GM18511 (cell line): ENCODE results near the gene C1QL3.

Source experiments
- ATAC-seq: cut with Tn5 transposase; IDR thresholded peaks from one replicate; pipeline ENCODE4 v1.9.1; 2021; ENCODE audit warnings: mild to moderate bottlenecking, moderate library complexity; ENCODE audit not compliant: unreplicated experiment

Gene C1QL3

DNA sequence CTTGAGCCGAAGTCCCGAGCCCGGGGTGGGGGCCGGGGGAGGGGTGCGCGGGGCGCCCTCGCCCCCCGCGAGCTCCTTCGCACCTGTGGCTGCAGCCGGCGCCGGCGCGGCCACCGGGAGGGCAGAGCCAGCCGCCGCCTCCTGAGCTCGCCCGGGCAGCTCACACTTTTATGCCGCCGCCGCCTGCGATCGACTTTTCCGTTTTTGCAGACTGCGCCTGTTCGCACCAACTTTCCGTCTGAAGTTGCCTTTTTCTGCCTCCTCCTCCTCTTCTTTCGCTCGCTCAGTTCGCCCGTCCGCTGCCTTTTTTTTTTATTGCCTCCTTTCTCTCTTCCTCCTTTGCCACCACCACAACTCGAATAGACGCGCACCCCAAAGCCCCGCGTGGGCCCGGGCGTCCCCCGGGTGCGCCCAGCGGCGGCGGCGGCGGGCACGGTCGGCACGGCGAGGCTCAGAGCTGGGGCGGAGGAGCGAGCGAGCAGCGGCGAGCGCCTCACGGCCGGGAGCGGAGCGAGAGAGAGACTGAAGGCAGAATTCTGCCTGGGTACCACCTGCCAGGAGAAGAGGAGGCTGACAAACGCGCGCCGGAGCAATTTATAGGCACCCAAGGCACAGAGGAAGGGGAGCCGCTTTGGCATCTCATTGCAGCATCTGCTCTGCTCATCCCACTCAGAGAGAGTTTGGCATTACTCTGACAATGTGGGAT lies at the start of gene C1QL3:
TSS of gene C1QL3 (minus strand) at position 569 of the 706 bp plus-strand sequence. CDS start 814 bp downstream, outside the sequence.
- peak; percentile 46 for ATAC-seq

DNA sequence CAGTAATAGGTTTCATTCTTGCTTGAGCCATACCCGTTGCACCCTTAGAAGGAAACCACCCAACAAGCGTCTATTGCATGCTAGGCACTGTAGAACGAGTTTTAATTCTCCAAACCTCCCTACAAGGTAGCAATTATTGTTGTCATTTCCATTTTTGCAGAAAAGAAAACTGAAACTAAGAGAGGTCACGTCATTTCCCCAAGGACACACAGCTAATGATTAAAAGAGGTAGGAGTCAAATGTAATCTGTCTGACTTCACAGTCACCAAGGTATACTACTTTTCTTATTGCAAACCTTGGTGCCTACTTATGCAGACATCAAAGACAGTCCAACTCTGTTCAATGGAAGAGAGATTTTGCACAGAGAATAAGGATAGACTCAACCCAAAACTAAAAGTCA lies 49.1 kb upstream of the C1QL3 start:
- peak; percentile 94 for ATAC-seq

DNA sequence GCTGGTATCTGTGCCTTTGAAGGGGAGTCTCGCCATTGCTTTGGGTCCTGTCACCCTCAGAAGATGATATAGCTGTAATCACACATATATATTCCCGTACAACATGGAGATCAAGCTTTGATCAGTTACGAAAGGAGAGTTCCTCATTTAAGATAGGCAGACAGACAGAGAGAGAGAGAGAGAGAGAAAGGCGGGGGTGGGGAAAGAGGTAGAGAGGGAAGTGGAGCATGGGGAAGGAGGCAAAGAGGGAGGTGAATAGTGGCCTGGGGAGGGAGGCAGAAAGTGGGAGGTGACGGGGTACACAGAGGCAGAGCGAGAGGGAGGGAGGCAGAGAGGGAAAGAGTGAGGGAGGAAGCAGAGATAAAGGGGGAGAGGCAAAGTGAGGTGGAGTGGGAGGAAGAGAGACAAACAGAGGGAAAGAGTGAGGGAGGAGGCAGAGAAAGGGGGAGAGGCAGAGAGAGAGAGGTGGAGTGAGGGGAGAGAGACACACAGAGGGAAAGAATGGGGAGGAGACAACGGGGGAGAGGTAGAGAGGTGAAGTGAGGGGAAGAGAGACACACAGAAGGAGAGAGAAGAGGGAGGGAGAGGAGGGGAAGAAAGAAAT lies 44.6 kb upstream of the C1QL3 start:
- ATAC-seq, result no peak

DNA sequence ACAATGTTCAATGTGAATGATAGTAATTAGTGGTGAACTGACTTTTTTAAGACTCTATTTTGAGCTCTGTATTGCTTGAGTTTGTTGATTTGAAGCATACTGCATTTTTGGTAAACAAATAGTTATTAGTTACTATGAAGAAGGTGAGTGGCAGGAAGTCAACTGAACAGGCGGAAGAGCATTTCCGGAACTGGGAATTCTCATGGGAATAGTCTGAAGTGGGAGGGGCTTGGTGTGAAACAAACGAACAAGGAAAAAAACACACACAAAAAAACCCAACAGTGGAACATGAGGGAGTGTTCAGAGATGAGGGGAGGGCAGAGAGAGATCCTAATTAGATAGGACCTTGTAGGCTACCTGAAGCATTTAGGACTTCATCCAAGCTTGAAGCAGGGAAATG lies 43.9 kb upstream of the C1QL3 start:
- ATAC-seq, result no peak

DNA sequence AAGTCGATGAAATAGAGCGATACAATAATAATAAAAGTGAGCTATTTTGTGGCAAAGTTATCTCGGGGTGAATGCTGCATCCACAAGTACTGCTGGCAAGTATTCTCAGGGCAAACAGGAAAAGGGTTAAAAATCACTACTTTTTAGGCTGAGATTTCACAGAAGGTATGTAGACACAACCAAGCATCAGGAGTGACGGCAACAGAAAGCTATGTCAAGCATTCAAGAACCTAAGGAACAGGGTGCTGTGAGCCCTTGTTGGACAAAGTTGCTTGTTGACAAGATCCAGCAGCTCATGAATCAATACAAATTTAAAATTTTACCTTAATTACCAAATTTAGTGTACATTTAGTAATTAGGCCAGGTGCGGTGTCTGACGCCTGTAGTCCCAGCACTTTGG lies 41.2 kb upstream of the C1QL3 start:
- no peak for ATAC-seq

DNA sequence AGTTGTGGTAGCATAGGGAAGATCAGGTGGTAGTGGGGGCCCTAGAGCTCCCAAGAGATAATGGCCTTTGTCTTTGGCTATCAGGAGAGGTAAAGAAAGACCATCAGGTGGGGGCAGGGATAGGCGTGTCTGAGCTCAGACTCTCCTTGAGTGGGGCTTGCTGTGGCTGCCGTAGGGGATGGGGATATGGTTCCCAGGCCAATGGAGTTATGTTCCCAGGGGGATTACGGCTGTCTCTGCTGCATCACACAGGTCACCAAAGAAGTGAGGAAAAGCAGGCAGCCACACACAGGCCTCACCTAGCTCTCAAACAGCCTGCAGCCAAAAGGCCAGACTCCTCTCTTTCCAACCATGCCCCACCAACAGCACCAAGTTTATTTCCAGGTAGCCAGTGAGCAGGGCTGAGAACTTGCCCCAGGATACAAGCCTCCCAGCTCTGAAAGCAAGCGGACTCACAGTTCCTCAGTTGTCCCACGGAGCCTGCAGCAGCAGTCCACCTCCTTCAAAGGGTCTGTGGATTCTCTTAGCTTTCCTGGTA lies 37.6 kb upstream of the C1QL3 start:
- no peak for ATAC-seq

DNA sequence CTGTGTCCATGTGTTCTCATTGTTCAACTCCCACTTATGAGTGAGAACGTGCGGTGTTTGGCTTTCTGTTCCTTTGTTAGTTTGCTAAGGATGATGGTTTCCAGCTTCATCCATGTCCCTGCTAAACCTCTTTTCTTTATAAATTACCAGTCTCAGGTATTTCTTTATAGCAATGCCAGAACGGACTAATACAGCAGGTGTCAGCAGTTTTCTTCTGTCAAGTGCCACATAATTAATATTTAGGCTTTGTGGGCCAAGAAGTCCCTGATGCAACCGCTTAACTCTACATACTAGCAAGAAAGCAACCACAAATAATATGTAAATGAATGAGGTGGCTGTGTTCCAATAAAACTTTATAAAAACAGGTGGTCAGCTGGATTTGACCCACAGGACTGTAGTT lies 26.3 kb upstream of the C1QL3 start:
- no peak for ATAC-seq

DNA sequence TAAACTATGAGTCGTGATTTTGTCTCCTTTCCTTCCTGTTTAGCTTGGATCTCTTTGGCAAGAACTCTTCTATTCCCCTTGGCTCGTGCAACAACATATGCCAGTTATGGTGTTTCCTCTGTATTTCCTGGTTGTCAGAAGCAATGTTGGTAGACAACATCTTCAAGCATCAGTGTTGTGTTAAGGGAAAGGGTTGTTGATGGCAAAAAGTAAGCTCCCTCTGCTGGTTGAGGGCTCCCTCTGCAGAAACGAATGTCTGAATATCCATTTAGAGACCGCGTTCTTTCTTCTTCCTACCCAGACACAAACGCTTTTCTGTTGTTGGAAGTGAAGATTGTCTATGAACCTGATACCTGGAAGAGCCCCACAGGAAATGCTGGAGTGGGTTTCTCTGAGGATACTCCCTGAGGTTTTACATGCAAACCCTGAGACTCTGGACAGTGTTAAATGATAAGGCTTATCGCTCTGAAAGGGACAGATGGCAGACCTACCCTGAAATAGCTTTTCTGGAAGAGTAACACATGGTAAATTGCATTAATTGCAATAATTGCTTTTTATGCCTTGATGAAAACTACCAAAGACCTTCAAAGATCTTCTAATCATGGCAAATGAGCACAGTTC lies 23.5 kb upstream of the C1QL3 start:
- peak; percentile 81 for ATAC-seq

DNA sequence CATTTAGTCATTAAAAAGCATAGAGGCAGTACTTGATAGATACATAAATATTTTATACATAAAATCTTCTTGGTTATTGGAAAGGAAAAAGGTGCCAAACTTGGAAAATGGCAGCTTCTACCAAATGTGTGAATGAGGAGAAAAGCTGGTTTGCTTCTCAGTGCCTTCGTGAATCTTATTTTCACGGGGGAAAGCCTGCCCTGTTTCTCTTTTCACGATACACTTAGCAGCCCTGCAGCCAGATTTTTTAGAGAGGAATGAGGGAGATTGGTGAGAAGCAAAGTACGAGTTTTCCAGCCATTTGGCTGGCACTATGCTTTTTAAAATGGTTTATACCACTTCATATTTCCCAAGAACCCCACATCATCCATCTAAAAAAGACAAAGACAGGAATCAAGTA lies 22.9 kb upstream of the C1QL3 start:
- ATAC-seq, result no peak

DNA sequence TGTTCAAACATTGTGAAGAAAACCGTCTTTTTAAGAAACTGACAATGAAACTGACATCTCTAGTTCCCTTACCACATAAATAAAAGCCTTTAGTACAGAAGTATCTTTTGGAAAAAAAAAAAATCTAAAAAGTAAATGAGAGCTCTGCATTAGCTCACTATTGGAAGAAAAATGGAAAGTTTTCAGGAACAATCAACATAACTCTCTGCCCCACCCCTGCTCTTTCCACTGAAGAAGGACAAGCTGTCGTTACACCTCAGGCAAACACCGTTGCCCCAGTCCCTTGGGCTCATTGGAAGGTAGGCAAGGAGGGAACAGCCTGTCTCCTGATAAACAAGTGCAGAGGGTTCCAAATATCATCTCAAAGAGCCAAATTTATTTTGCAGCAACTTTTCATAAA lies 22.4 kb upstream of the C1QL3 start:
- ATAC-seq, result no peak

DNA sequence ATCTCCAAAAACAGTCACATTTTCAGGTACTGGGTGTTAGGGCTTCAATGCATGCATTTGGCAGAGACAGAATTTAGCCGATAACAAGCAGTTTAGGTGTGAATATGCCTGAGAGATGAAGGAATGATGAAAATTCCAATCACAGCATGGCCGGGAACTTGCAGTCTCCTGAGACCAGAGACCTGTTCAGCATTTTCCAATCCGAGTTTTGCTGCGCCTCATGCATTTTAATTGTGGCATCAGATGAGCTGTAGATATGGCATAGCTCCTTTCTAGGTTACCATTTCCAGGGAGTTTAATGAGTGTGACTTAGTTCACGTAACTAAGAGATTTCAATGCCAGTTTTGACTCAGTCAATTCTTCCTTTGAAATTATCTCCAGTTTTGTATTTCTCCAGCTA lies 14.5 kb upstream of the C1QL3 start:
- no peak for ATAC-seq

DNA sequence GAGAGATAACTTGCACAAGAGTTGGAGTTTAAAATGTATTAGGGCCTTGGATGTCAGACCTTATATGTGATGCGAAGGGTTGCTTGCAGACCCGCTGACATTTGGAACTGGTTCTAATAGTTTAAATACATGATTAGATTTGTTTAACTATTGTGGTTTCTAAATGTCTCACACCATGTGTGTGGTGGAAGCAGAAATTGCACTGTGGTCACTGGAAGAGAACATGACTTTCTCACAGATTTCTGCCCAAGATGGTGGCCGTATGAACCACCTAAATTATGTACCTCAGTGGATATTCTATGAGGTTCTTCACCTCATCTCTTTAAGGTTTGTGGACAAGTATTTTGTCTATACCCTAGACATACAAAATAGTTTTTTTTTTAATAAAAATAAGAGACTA lies 8.2 kb upstream of the C1QL3 start:
- ATAC-seq, result no peak

DNA sequence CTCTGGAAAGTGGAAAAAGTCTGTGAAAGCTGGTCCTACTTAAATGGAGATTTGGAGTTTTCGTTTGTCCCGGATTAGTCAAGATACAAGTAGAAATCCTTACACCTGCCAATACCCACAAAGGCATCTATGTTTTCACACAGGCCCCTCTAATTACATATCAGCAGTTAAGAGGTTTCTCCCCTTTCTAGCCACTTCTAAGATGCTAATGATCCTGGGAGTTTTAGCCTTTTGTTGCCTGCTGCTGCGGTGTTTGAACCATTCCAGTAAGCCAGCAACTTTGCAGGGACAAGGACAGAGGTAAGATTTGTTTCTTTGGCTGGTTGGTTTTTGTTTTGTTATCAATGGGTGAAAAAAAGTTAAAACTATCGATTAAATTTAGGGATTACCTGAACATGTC lies 5.8 kb upstream of the C1QL3 start:
- ATAC-seq, result no peak

DNA sequence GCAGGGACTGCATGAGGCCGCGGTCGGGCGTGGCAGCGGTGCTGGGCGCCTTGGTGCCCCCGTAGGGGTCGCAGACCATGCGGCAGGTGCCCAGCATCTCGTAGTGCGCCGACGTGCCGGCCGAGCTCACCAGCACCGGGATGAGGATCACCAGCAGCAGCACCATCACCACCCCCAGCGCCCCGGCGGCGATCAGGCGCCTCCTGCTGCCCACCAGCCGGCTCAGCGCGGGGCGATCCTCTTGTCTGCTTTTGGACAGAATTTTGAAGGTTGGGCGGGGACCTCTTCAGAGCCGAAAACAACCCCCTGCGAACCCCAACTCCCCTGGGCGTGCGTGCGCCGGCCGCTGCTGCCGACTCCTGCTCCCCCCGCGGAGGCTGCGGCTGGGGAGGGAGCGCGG lies 779 bp downstream of the C1QL3 start:
- ATAC-seq, result peak; percentile 56

DNA sequence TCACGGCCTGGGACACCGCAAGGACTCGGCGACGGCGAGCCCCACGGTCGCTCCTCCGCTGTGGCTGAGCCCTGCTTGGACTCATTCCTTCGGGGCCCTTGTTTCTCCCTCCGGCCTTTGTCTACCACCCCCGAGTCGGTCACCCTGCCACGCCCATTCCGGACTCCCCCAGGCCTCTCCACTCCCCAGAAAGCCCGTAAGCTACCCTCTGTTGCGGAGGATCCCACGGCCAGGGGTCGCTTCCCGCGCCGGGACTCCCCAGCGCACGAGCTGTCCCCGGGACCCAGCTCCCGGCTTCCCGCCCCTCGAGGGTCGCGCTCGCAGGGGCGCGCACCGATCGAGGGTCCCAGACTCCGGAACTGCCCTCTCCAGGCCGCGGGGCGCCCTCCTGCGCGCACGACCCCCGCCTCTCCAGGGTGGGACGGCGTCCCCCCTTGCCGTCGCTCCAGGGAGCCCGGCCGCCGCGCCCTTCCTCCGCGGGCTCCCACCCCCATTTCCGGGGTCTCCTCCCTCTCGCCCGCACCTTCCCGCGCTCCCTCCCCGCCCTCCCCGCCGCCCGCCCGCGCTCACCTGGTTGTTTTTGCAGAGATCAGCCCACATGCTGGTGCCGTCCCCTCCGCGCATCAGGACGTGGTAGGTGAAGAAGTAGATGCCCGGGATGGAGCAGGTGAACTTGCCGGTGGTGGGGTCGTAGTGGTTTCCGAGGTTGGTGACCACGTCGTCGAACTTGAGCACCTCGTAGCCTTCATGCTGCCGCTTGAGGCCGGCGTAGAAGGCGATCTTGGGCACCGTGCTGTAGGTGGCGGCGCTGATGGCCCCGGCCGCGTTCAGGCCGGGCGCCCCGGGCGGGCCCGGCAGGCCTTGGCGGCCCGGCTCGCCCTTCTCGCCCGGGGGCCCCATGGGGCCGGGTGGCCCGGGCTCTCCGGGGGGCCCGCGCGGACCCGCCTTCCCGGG lies 1.5 kb downstream of the C1QL3 start:
- peak; percentile 37 for ATAC-seq

DNA sequence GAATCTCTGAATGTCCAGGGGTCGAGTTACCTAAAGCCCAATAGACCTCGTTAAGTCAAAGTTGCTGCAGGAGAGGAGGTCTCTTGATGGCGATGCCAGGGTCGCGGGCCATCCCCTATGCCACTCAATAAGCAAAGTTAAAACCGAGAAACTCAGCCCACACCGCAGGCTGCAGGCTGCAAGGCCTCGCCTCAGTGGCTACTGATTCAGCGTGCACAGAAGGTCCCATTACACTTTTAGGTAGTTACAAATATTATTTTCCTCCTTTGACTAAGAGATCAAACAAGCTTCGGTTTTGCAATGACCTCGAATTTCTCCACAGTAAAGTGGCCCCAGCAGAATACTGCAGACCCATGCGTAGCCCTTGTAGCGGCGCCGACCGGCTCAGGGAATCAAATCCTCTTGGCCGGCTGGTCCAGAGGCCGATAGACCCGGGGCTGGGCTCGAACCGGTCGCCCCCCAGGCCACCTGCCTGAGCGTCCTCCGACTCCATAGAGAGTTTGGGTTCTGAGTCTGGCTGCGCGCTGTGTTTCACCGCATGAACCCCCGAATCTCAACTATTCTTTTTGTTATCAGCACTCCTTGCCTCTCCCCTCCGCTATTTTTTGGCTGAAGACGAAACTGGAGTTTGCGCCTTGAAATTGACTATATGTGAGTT lies 2.3 kb downstream of the C1QL3 start:
- ATAC-seq, result no peak

DNA sequence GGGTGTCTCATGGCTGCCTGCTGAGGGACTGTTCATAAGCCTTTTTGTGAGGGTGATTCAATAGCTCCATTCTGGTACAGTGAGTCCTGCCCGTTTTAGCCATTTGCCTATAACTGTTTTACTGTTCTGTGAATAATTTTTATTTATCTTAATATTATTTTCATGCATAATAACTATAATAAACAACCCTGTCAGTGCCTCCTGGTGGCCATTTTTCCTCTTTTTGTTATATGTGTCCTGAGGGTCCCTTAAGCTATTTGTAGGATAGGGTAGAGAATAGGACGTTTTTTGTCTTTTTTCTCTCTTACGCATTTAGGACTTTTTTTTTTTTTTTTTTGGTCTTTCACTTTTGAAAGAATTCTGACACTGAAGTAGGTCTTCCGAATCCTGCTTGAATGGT lies 2.9 kb downstream of the C1QL3 start:
- ATAC-seq, result no peak

DNA sequence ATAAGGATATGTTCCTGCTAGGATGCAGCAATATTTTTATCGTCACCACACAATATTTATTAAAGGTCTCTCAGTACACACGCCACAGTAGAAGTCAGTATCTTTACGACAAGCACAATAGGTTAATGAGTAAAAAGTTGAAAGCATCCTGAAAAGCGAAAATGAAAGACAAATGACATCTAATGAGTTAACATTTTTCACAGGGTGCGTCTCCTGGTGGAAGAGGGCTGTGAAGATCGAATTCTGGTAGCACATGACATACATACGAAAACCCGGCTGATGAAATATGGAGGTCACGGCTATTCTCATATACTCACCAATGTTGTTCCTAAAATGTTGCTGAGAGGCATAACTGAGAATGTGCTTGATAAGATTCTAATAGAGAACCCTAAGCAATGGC lies 10.8 kb downstream of the C1QL3 start:
- no peak for ATAC-seq

DNA sequence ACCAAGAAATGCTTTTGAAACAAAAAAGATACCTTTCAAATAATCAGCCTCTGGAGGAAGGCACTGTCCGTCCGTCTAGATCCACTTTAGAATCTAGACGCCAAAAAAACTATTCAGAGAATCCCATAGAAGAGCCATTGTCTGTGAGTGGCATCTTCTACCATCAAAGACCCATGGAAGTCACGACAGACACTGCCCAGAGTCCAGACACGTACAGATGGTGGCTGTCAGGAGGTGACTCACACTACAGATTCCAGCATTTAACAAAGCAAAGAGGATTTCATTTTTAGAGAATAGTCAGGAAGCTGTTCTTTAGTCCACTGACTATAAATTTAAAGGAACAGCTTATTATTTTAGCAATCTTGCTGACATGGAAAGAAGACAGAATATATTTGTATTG lies 11.7 kb downstream of the C1QL3 start:
- ATAC-seq, result no peak

DNA sequence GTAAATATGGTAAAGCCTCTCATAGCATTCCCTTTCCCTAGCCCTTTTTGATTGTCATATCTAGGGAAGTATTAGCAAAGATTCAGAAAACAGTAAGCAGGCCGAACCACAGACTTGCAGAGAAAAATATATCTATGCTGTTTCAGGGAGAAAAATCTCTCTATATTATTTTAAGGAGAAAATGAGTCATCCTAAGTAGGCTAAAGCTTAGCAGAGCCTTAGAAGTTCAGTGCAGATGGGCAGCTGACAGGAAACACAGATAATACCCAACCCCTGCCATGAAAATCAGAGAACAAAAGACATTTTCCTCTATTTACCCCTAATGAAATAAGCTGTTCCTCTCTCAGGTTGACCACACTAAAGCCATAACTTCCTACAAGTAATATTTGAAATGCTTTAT lies 16.5 kb downstream of the C1QL3 start:
- no peak for ATAC-seq

DNA sequence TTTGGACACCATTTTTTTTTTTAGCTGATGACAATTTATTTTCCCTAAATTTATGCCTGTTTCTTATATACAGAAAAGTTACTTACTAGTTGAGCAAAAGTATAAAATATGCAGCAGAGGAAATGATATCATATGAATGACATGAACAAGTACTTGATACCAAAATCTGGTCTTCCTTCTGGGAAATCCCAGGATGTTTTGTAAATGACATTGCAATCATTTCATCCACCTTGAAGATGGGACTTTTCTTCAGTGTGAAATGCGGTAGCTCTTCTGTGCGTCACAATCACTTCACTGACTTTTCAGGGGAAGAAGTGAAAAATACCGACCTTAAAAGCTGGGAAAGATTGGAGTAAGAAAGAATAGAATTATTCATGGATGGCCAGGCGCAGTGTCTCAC lies 23.8 kb downstream of the C1QL3 start:
- ATAC-seq, result no peak
